Heart right ventricle (tissue), 16 donors: ENCODE data around the gene SPTBN1. TPM values are rescaled to one million over a fixed set of nuclear protein-coding genes. Genes with fewer than 3 reads are reported as not detected.
A peak's percentile ranks its signal among the peaks of the same experiment; 100 is the strongest.

Experiments used
- ATAC-seq, 8 donors: fragments of 200-7000 bp; cut with Tn5 transposase; one replicate each; pipeline ENCODE4 v1.9.1; 2020; ENCODE audit warnings: mild to moderate bottlenecking in 8 of 8, moderate library complexity in 8 of 8, moderate number of reproducible peaks in 1 of 8
- DNase-seq, 2 donors: peaks; one replicate each; pipeline ENCODE4 v3.0.0-alpha.2; 2020
- H3K27ac ChIP-seq, 10 donors: fragments of 200-600 bp; sonication (generic) in 2 of 10; one replicate each; pipeline versions ENCODE4 v1.5.0 to v1.8.0; 2020 to 2022; ENCODE audit warnings: mild to moderate bottlenecking in 3 of 10
- H3K27me3 ChIP-seq, 7 donors: fragments of 200-600 bp; one replicate each; pipeline ENCODE4 v1.8.0; 2021 to 2022; ENCODE audit warnings: mild to moderate bottlenecking in 2 of 7
- H3K36me3 ChIP-seq, 9 donors: fragments of 200-600 bp; sonication (generic) in 1 of 9; one replicate each; pipeline versions ENCODE4 v1.5.0 to v1.8.0; 2020 to 2022; ENCODE audit warnings: mild to moderate bottlenecking in 2 of 9
- H3K4me1 ChIP-seq, 9 donors: fragments of 200-600 bp; sonication (generic) in 1 of 9; one replicate each; pipeline versions ENCODE4 v1.5.0 to v1.8.0; 2020 to 2022; ENCODE audit warnings: mild to moderate bottlenecking in 4 of 9
- H3K4me3 ChIP-seq, 10 donors: fragments of 200-600 bp; sonication (generic) in 2 of 10; one replicate each; pipeline versions ENCODE4 v1.5.0 to v1.8.0; 2020 to 2022; ENCODE audit warnings: mild to moderate bottlenecking in 7 of 10, moderate library complexity in 2 of 10
- H3K9me3 ChIP-seq, 11 donors: fragments of 200-600 bp in 10 of 11; sonication (generic) in 2 of 11; one replicate each; pipeline versions ENCODE4 v1.5.0 to v1.8.0; 2013 to 2022; ENCODE audit warnings: mild to moderate bottlenecking in 2 of 11, control low read depth in 1 of 11, moderate library complexity in 1 of 11
- WGBS, 2 donors: extraction: QIAGEN DNeasy Blood & Tissue Kit; methylation state at CpG; one replicate each; pipeline ENCODE4 v1.1.7; 2013; ENCODE audit warnings: inconsistent platforms in 1 of 2; 5-methylcytosine and 5-hydroxymethylcytosine counted together
- intact Hi-C, 10 donors: fragments of 100-400 bp; cut with DNase I; formaldehyde crosslinking; loops; one replicate each; pipeline versions ENCODE4 v1.11.1 to v1.14.2; 2022
- polyA plus RNA-seq, 2 donors: library from polyadenylated mRNA; stranded (reverse); fragments of 200-250 nt; gene quantifications; one replicate each; pipeline ENCODE4 v1.2.3, GENCODE V29; 2013
- total RNA-seq, 10 donors: library from RNA; stranded (reverse); fragmentation: NEBNext Ultra II Directional in 3 of 10; extraction: Animal tissue kit (Norgen Biotek cat#: 25700) in 3 of 10; gene quantifications; one replicate each; pipeline versions ENCODE4 v1.2.1 to v1.2.4, GENCODE V29; 2021 to 2023
- TF ChIP-seq, protein P1 (sequence below), 9 donors: fragments of 200-600 bp; sonication (generic) in 2 of 9; IDR thresholded peaks; one replicate each; pipeline versions ENCODE4 v1.5.0 to v1.8.0; 2021 to 2022; ENCODE audit warnings: antibody characterized with exemption in 9 of 9, mild to moderate bottlenecking in 5 of 9, moderate library complexity in 1 of 9
- donor health status: Arrhythmogenic right ventricular cardiomyopathy.
- donor health status: ischemic (EF 13 %, LVEDD 7.1; RV severe dilation, severe dysfunction).
- donor health status: healthy with polysubstance abuse.
- donor health status: DM: no; HTN: yes; CAD: no.
- donor health status: DM: no; HTN: no; CAD: no.
- donor health status: ischemic (EF 25% LVEDD 6.9; RV normal size, moderate dysfunction).
- donor health status: ischemic (EF 25% LVEDD 5.7; RV mildly dilated, moderate dysfunction).
- donor health status: healthy.
- donor health status: DM: yes; HTN: yes; CAD: no.
- donor health status: Ischemic cardiomyopathy.
- donor health status: ischemic (EF 35%, LVEDD 5.7; RV mildly dilated, moderate dysfunction).
- donor health status: nonischemic (EF 11% LVEDD 7.7; RV severe dilation, severe dysfunction).
- donor health status: DM: yes; HTN: yes; CAD: no.
- donor health status: PGD.
- donor health status: ischemic (EF 29% LVEDD 5.4; RV normal size, mild dysfunction).
- donor health status: nonischemic (EF 23%, LVEDD 6.1; RV moderate dilation, normal function).

Gene SPTBN1
- total and polyA plus RNA-seq, 12 donors, result 91.1 to 643 (median 494) TPM

- ATAC-seq (no peak), DNase-seq (no peak)
- WGBS, 2 donors, result 40 to 60% methylated on average over 4 of the region's 4 CpGs
- intact Hi-C loops, result no loop called here
- H3K4me3 ChIP-seq, result no peak overlapping the region
- H3K4me1 ChIP-seq, result peaks cover 27 to 95% (median 88%) of the 10 kb centered on the region in 9 donors
- H3K36me3 ChIP-seq, result peaks cover 0 to 14% (median 0%) of the 10 kb centered on the region in 9 donors
- no peaks in the 10 kb centered on the region for H3K27me3 ChIP-seq
- TF ChIP-seq, protein P1, sequence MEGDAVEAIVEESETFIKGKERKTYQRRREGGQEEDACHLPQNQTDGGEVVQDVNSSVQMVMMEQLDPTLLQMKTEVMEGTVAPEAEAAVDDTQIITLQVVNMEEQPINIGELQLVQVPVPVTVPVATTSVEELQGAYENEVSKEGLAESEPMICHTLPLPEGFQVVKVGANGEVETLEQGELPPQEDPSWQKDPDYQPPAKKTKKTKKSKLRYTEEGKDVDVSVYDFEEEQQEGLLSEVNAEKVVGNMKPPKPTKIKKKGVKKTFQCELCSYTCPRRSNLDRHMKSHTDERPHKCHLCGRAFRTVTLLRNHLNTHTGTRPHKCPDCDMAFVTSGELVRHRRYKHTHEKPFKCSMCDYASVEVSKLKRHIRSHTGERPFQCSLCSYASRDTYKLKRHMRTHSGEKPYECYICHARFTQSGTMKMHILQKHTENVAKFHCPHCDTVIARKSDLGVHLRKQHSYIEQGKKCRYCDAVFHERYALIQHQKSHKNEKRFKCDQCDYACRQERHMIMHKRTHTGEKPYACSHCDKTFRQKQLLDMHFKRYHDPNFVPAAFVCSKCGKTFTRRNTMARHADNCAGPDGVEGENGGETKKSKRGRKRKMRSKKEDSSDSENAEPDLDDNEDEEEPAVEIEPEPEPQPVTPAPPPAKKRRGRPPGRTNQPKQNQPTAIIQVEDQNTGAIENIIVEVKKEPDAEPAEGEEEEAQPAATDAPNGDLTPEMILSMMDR (IDR thresholded peaks at IDR 0.05), result no peak
- H3K9me3 ChIP-seq, result no peaks in the 10 kb centered on the region
- peak overlapping the region in 3 of 10 donors; percentile 4 to 38 (median 17) for H3K27ac ChIP-seq
Observed at GRCh38 chr2:54546518-54546917, 90.4 kb downstream of the SPTBN1 start.

- TF ChIP-seq, protein P1 (IDR thresholded peaks at IDR 0.05), result no peak
- peak overlapping the region in 3 of 10 donors; percentile 4 to 38 (median 17) for H3K27ac ChIP-seq
- intact Hi-C loops, result no loop called here
- H3K27me3 ChIP-seq, result no peaks in the 10 kb centered on the region
- no peaks in the 10 kb centered on the region for H3K9me3 ChIP-seq
- ATAC-seq (no peak), DNase-seq (no peak)
- no peak overlapping the region for H3K4me3 ChIP-seq
- H3K4me1 ChIP-seq, result peaks cover 29 to 95% (median 88%) of the 10 kb centered on the region in 9 donors
- 78 to 87% methylated on average over 5 of the region's 5 CpGs for WGBS, 2 donors
- H3K36me3 ChIP-seq, result peaks cover 0 to 19% (median 0%) of the 10 kb centered on the region in 9 donors
Observed at GRCh38 chr2:54546923-54547720, 91.0 kb downstream of the SPTBN1 start.

DNA sequence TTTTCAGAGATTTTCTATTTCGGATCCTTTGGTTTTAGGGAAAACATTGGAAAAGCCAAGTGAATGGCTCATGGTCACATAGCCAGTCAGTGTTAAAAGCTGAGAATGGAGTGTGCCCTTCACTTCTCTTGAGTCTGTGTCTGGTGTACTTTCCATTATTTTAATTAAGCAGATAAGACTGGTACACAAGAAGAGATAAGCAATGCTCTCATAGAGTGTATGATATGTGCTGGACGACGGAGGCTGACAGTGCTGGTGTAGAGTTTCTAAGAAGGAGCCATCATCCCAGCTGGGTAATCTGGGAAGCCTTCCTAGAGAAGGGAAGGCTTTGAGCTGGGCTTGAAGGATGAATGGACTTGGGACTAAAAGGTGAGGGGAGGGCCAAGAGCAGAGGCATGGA lies 93.3 kb downstream of the SPTBN1 start:
- WGBS, 2 donors, result 65% methylated on average over 3 of the region's 3 CpGs
- TF ChIP-seq, protein P1 (IDR thresholded peaks at IDR 0.05), result no peak
- Histone ChIP-seq H3K9me3 (no peaks in the 10 kb centered on the region), H3K4me1 (peaks cover 25 to 95% (median 89%) of the 10 kb centered on the region in 9 donors), H3K4me3 (no peak overlapping the region), H3K27ac (peak overlapping the region in 2 of 10 donors; percentile 25 to 54), H3K27me3 (no peaks in the 10 kb centered on the region), H3K36me3 (peaks cover 0 to 21% (median 0%) of the 10 kb centered on the region in 9 donors)
- DNase-seq (no peak), ATAC-seq (peak in 3 of 8 donors; percentile 18 to 53 (median 45))
- intact Hi-C loops, result no loop called here

DNA sequence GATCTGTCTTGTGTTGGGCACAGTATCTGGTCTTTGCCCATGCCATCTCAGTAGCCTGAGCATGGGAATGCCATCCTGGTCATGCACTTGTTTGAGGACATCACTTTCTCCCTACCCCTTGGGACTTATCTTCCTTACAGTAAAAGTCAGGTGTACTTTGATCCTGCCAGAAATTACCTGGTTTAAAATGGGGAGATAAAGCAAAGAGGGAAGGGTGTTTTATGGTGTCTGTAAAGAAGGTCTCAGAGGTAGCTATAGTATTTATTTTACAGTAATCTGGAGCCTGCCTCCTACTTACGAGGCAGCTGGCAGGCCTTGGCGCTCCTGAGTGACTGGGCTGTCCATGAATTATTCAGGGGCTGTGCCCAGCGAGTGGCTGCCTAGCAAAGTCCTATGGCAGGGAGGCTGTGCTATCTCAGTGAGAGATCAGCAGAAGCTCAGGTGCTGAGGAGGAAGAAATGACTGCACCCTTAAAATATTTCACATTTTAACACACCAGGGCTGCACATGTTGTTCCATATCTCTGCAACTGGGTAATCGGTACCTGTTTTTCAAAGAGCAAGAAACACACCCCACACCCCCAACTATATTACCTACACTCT lies 93.9 kb downstream of the SPTBN1 start:
- intact Hi-C loops, result loop anchor here in 1 of 10 donors (10.0 kb wide), 1 partner anchor 55 kb away; no protein-coding TSS in a partner anchor
- peak overlapping the region in 5 of 10 donors; percentile 5 to 54 (median 25) for H3K27ac ChIP-seq
- peaks cover 28 to 100% (median 95%) of the 10 kb centered on the region in 9 donors for H3K4me1 ChIP-seq
- WGBS, 2 donors, result 36 to 54% methylated on average over 4 of the region's 4 CpGs
- ATAC-seq (peak in 6 of 8 donors; percentile 22 to 63 (median 44)), DNase-seq (no peak)
- no peak overlapping the region for H3K4me3 ChIP-seq
- H3K36me3 ChIP-seq, result peaks cover 0 to 27% (median 0%) of the 10 kb centered on the region in 9 donors
- TF ChIP-seq, protein P1 (IDR thresholded peaks at IDR 0.05), result no peak
- H3K27me3 ChIP-seq, result no peaks in the 10 kb centered on the region
- H3K9me3 ChIP-seq, result no peaks in the 10 kb centered on the region
